ENCODE results near the gene DRAP1.
A peak's percentile ranks its signal among the peaks of the same experiment; 100 is the strongest.

DRAP1 gene

DNA sequence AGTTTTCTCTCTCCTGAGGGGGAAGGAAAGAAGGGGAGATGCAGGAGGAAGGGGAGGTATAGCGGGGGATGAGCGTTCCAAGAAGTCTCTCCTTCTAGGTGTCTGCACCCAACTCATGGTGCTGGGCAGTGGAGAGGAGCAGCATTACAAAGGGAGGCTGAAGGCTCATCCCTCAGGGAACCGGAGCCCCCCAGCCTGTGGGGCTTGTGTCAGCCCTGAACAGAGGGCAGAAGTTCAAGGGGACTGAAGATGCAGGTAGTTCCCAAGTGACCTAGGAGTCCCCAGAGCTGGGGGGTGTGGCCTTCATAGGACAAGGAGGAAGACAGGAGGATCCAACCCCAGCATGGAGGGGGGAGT, 2.2 kb upstream of the DRAP1 start:
- TF ChIP-seq POLR2AphosphoS5 (IDR thresholded peaks at IDR 0.05; ENCODE audit: low read depth) = no peak
- TF ChIP-seq SPI1 (IDR thresholded peaks at IDR 0.05; ENCODE audit: borderline replicate concordance, low read depth) = no peak
- TF ChIP-seq, protein P1, sequence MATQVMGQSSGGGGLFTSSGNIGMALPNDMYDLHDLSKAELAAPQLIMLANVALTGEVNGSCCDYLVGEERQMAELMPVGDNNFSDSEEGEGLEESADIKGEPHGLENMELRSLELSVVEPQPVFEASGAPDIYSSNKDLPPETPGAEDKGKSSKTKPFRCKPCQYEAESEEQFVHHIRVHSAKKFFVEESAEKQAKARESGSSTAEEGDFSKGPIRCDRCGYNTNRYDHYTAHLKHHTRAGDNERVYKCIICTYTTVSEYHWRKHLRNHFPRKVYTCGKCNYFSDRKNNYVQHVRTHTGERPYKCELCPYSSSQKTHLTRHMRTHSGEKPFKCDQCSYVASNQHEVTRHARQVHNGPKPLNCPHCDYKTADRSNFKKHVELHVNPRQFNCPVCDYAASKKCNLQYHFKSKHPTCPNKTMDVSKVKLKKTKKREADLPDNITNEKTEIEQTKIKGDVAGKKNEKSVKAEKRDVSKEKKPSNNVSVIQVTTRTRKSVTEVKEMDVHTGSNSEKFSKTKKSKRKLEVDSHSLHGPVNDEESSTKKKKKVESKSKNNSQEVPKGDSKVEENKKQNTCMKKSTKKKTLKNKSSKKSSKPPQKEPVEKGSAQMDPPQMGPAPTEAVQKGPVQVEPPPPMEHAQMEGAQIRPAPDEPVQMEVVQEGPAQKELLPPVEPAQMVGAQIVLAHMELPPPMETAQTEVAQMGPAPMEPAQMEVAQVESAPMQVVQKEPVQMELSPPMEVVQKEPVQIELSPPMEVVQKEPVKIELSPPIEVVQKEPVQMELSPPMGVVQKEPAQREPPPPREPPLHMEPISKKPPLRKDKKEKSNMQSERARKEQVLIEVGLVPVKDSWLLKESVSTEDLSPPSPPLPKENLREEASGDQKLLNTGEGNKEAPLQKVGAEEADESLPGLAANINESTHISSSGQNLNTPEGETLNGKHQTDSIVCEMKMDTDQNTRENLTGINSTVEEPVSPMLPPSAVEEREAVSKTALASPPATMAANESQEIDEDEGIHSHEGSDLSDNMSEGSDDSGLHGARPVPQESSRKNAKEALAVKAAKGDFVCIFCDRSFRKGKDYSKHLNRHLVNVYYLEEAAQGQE (IDR thresholded peaks at IDR 0.05; ENCODE audit: insufficient replicate concordance, low read depth) = no peak
- TF ChIP-seq, protein P2, sequence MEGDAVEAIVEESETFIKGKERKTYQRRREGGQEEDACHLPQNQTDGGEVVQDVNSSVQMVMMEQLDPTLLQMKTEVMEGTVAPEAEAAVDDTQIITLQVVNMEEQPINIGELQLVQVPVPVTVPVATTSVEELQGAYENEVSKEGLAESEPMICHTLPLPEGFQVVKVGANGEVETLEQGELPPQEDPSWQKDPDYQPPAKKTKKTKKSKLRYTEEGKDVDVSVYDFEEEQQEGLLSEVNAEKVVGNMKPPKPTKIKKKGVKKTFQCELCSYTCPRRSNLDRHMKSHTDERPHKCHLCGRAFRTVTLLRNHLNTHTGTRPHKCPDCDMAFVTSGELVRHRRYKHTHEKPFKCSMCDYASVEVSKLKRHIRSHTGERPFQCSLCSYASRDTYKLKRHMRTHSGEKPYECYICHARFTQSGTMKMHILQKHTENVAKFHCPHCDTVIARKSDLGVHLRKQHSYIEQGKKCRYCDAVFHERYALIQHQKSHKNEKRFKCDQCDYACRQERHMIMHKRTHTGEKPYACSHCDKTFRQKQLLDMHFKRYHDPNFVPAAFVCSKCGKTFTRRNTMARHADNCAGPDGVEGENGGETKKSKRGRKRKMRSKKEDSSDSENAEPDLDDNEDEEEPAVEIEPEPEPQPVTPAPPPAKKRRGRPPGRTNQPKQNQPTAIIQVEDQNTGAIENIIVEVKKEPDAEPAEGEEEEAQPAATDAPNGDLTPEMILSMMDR (IDR thresholded peaks at IDR 0.05; ENCODE audit: insufficient read depth, low read length) = no peak
- TF ChIP-seq GABPA (IDR thresholded peaks at IDR 0.05; ENCODE audit: low read depth) = no peak
- DNase-seq (ENCODE audit: low read depth in 1 of 2, low spot score in 1 of 2) = no peak
- no peaks in the 10 kb centered on the region for H3K27me3 ChIP-seq (ENCODE audit: insufficient read depth, poor library complexity, severe bottlenecking)
- no peak overlapping the region for H3K27ac ChIP-seq (replicated peaks)
- H3K4me3 ChIP-seq (replicated peaks; ENCODE audit: insufficient read depth, low read length) = no peak overlapping the region

DNA sequence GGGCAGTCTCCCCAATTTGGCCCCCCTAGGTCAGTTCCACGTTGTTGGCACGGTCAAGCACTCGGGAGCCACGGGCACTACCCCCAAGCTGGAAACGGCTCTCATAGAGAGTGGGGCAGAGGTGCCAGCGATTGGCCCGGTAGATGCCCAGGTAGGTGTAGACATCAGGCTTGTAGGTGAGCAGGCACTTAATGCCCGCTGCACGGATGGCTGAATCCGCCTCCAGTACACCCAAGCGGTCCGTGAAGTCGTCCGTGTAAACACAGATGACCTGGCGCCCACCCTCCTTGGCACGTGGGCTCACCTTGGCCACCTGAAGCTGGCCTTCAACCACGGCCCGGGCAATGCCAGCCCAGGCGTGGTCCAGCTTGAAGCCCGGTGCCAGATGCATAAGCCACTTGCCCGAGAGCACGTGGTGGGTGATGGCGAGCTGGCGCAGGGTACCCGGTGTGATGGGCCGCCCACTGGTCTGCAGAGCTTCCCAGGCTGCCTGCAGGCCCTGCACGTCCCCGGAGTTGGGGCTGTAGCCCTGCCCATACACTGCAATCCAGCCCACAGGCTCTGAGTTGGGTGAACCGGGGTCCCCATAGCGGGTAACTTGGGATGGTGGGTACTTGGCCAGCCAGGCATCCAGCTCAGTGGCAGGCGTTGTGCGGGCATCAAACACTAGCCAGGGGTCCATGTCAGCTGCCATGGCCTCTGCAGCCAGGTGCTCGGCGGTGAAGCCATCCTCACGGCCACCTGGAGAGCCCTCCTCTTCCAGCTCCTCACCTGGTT, 1.6 kb upstream of the DRAP1 start:
- Histone ChIP-seq H3K27ac (replicated peaks) (peak overlapping the region; percentile 86; the same call in 1 of the 2 replicates), H3K27me3 (ENCODE audit: insufficient read depth, poor library complexity, severe bottlenecking) (no peaks in the 10 kb centered on the region), H3K4me3 (replicated peaks; ENCODE audit: insufficient read depth, low read length) (peak overlapping the region; percentile 86)
- no peak for DNase-seq (ENCODE audit: low read depth in 1 of 2, low spot score in 1 of 2)
- TF ChIP-seq SPI1 (IDR thresholded peaks at IDR 0.05; ENCODE audit: borderline replicate concordance, low read depth) (no peak), GABPA (IDR thresholded peaks at IDR 0.05; ENCODE audit: low read depth) (no peak), POLR2AphosphoS5 (IDR thresholded peaks at IDR 0.05; ENCODE audit: low read depth) (no peak)

DNA sequence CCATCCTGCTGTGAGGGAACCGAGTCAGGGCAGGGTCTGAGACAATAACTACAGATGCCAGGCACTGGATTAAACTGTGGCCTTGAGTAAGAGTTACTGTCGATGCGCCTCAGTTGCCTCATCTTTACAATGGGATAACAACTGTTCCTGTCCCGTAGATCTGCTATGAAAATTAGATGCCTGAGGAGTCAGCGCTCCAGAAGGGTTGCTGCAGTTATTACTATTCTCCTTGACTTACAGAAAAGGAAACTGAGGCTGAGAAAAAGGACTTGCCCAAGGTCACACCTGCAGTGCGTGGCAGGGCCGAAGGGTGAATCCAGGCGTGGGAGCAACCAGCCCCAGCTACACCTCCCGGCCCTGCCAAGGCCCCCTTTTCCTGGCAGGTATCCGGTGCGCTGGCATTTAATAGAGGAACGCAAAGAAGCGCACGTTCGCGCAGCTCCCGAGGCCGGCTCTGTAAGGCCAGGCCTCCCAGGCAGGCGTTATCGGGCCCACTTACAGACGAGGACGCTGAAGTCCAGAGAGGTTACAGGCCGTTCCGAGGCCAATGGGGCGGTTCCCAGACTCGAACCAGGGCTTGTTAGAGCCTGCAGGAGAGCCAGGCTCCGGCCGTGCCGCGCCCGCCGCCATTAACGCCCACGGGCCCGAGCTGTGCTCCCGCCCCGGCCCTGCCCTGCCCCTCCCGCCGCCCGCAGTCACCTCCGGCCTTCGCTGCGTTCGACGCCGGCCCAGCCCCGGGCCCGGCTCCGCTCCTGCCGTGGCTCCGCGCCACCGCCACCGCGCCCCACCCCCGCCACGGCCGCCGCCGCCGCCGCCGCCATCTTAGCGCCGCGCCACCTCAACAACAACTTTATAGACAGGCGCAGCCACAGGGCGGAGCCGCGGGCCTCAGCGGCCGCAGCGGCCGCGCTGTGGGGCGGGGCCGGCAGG, 750 bp upstream of the DRAP1 start, which contains the start of gene C11orf68:
TSS of gene C11orf68 (minus strand) at position 852 of the 930 bp plus-strand sequence. CDS start at position 821, 31 bp downstream.
- H3K27me3 ChIP-seq (ENCODE audit: insufficient read depth, poor library complexity, severe bottlenecking) = no peaks in the 10 kb centered on the region
- peak within 1 kb of the TSS; percentile 86 for H3K27ac ChIP-seq (replicated peaks)
- peak in 1 of 2 experiments; percentile 43 for DNase-seq (ENCODE audit: low read depth in 1 of 2, low spot score in 1 of 2)
- H3K4me3 ChIP-seq (replicated peaks; ENCODE audit: insufficient read depth, low read length) = peak within 1 kb of the TSS; percentile 86
- peak; percentile 63; the same call in 1 of the 2 replicates for TF ChIP-seq POLR2AphosphoS5 (IDR thresholded peaks at IDR 0.05; ENCODE audit: low read depth)
- no peak for TF ChIP-seq SPI1 (IDR thresholded peaks at IDR 0.05; ENCODE audit: borderline replicate concordance, low read depth)

DNA sequence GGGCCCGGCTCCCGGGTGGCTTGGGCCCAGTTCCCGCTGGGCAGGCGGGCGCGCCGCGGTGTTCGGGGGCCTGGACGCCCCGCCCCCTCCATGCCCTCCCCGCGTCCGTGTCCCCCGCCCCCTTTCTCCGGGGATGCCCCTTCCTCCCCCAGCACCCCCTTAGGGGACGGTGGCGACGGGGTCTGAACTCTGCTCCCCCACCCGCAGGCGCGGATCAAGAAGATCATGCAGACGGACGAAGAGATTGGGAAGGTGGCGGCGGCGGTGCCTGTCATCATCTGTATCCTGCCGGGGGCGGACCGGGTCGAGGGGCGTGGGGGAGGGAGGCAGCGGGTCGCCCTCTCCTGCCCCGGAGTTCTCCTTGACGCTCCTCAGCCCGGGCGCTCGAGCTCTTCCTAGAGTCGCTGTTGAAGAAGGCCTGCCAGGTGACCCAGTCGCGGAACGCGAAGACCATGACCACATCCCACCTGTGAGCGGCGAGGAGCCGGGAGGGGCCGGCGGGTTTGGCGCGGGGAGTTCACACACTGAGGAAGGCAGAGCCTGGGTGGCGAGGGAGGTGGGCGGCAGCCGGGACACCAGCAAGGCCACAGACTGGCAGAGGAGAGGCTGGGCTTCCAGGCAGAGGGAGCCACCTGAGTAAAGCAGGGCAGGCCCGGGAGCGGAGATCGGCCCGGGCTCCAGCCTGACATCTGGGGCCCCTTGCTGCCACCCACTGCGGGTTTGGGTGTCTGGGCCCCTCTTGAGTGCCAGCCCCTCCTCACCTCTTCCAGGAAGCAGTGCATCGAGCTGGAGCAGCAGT, 546 bp downstream of the DRAP1 start:
- peak overlapping the region; percentile 80 for H3K4me3 ChIP-seq (replicated peaks; ENCODE audit: insufficient read depth, low read length)
- no peaks in the 10 kb centered on the region for H3K27me3 ChIP-seq (ENCODE audit: insufficient read depth, poor library complexity, severe bottlenecking)
- H3K27ac ChIP-seq (replicated peaks) = peak overlapping the region; percentile 54
- peak; percentile 30 to 49 for DNase-seq (ENCODE audit: low read depth in 1 of 2, low spot score in 1 of 2)
- TF ChIP-seq SPI1 (IDR thresholded peaks at IDR 0.05; ENCODE audit: borderline replicate concordance, low read depth) = no peak
- TF ChIP-seq, protein P1 (IDR thresholded peaks at IDR 0.05; ENCODE audit: insufficient replicate concordance, low read depth) = no peak
- TF ChIP-seq, protein P2 (IDR thresholded peaks at IDR 0.05; ENCODE audit: insufficient read depth, low read length) = no peak
- TF ChIP-seq GABPA (IDR thresholded peaks at IDR 0.05; ENCODE audit: low read depth) = no peak
